GM12891 (cell line): ENCODE measurements around the gene SLC8A3.

Experiments
- POU2F2 ChIP-seq: IDR thresholded peaks from 2 replicates; pipeline ENCODE4 v1.6.1; 2011; ENCODE audit warnings: low read depth, mild to moderate bottlenecking, control low read depth, low read length, moderate library complexity
- TAF1 ChIP-seq: IDR thresholded peaks from 2 replicates; pipeline ENCODE4 v1.6.1; 2011; ENCODE audit warnings: low read depth, low read length, control low read depth

- TF ChIP-seq TAF1, result no peak
- TF ChIP-seq POU2F2, result no peak
Measured at GRCh38 chr14:70149596-70150165, 39.1 kb downstream of the SLC8A3 start.
